Neural progenitor cell (in vitro differentiated cells): ENCODE data around the gene ABCC10. TPM values are rescaled to one million over a fixed set of nuclear protein-coding genes. Genes with fewer than 3 reads are reported as not detected.
"Not testable (repeated sequence)": the region's sequence is repeated elsewhere in the genome, so short reads cannot be mapped to it uniquely, and the experiment has no call there.

Source experiments
- DNase-seq: peaks from one replicate; pipeline ENCODE4 v3.0.0-alpha.2; 2016; ENCODE audit warnings: low spot score
- H2AFZ ChIP-seq: fragments of 200-600 bp; sonication (generic); replicated peaks from 2 replicates; pipeline ENCODE4 v1.6.1; 2016; ENCODE audit warnings: antibody characterized with exemption
- H3F3A ChIP-seq: fragments of 200-600 bp; sonication (generic); 2 replicates; pipeline ENCODE4 v1.6.1; 2016; ENCODE audit warnings: antibody characterized with exemption, low read depth
- H3K27ac ChIP-seq: fragments of 200-600 bp; sonication (generic); 2 replicates; pipeline ENCODE4 v1.5.1; 2016; ENCODE audit warnings: mild to moderate bottlenecking
- H3K27me3 ChIP-seq: fragments of 200-600 bp; sonication (generic); 2 replicates; pipeline ENCODE4 v1.6.1; 2016; ENCODE audit warnings: mild to moderate bottlenecking, moderate library complexity
- H3K36me3 ChIP-seq: fragments of 200-600 bp; sonication (generic); 2 replicates; pipeline ENCODE4 v1.5.1; 2016
- H3K4me1 ChIP-seq: fragments of 200-600 bp; sonication (generic); 2 replicates; pipeline ENCODE4 v1.6.1; 2016; ENCODE audit warnings: mixed run types
- H3K4me2 ChIP-seq: fragments of 200-600 bp; sonication (generic); 2 replicates; pipeline ENCODE4 v1.6.1; 2016
- H3K4me3 ChIP-seq: fragments of 200-600 bp; sonication (generic); 2 replicates; pipeline ENCODE4 v1.5.1; 2016
- H3K79me2 ChIP-seq: fragments of 200-600 bp; sonication (generic); 2 replicates; pipeline ENCODE4 v1.6.1; 2016; ENCODE audit warnings: low read depth
- H3K9ac ChIP-seq: fragments of 200-600 bp; sonication (generic); 2 replicates; pipeline ENCODE4 v1.6.1; 2016
- H3K9me3 ChIP-seq: fragments of 200-600 bp; sonication (generic); 2 replicates; pipeline ENCODE4 v1.5.1; 2016; ENCODE audit warnings: low read depth
- H4K20me1 ChIP-seq: fragments of 200-600 bp; sonication (generic); 2 replicates; pipeline ENCODE4 v1.6.1; 2016; ENCODE audit warnings: low read depth
- H3K27ac Mint-ChIP-seq: 3 replicates; pipeline ENCODE4 v1.8.0; 2021; ENCODE audit warnings: mixed read lengths
- H3K27me3 Mint-ChIP-seq: 2 replicates; pipeline ENCODE4 v1.8.0; 2022; ENCODE audit warnings: low read depth, mild to moderate bottlenecking, inconsistent platforms, moderate library complexity, mixed read lengths; ENCODE audit not compliant: insufficient read depth
- H3K36me3 Mint-ChIP-seq: 3 replicates; pipeline ENCODE4 v1.8.0; 2021; ENCODE audit warnings: mixed read lengths
- H3K4me1 Mint-ChIP-seq: 3 replicates; pipeline ENCODE4 v1.8.0; 2021; ENCODE audit warnings: mixed read lengths
- H3K4me3 Mint-ChIP-seq: 3 replicates; pipeline ENCODE4 v1.8.0; 2021; ENCODE audit warnings: mild to moderate bottlenecking, moderate library complexity, mixed read lengths
- H3K9me3 Mint-ChIP-seq: 3 replicates; pipeline ENCODE4 v1.8.0; 2020; ENCODE audit warnings: mixed read lengths
- EZH2 ChIP-seq: fragments of 200-600 bp; sonication (generic); IDR thresholded peaks from 2 replicates; pipeline ENCODE4 v1.6.1; 2017; ENCODE audit warnings: antibody characterized with exemption, mild to moderate bottlenecking, moderate library complexity
- EZH2phosphoT487 ChIP-seq: fragments of 200-600 bp; sonication (generic); IDR thresholded peaks from 2 replicates; pipeline ENCODE4 v1.6.1; 2017; ENCODE audit warnings: antibody characterized with exemption
- total RNA-seq: library from RNA; depleted of rRNA; stranded (reverse); fragments of >200 nt; gene quantifications from 2 replicates; pipeline ENCODE4 v1.2.3, GENCODE V29; 2015; ENCODE audit warnings: low replicate concordance
- TF ChIP-seq, protein P1 (sequence below): fragments of 200-600 bp; sonication (generic); IDR thresholded peaks from 2 replicates; pipeline ENCODE4 v1.5.1; 2017; ENCODE audit warnings: antibody characterized with exemption, mild to moderate bottlenecking

The ABCC10 gene
- total RNA-seq, 1 donor from 2014 or later, result 10.1 TPM

DNA sequence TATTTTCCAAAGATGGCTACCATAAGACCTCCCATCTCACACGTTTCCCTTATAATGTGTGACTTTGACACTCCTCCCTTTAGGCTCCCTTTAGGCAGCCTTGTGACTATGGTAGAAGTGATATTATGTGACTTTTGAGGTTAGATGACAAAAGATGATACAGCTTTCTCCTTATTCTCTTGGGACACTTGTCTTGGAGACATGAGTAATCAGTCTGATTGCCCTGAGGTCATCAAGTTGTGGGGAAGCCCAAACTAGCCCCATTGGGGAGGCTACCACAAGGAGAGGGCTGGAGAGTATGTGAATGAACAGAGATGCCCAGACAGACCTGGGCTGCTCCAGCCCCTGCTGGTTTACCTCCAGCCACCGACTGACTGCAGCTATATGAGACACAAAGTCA lies 38.6 kb downstream of the ABCC10 start:
- H3K27me3 Mint-ChIP-seq, result peaks cover 13% of the 10 kb centered on the region
- H3K4me1 Mint-ChIP-seq, result peaks cover 4% of the 10 kb centered on the region
- Histone ChIP-seq H3K79me2 (no peaks in the 10 kb centered on the region), H3F3A (peaks cover 11% of the 10 kb centered on the region), H3K4me1 (peaks cover 13% of the 10 kb centered on the region), H3K4me3 (no peak overlapping the region), H3K4me2 (no peak overlapping the region), H3K27me3 (peaks cover 10% of the 10 kb centered on the region), H3K9ac (no peak overlapping the region), H4K20me1 (no peaks in the 10 kb centered on the region), H3K27ac (no peak overlapping the region), H2AFZ (no peak overlapping the region), H3K36me3 (no peaks in the 10 kb centered on the region), H3K9me3 (no peaks in the 10 kb centered on the region)
- no peaks in the 10 kb centered on the region for H3K36me3 Mint-ChIP-seq
- no peak for DNase-seq
- TF ChIP-seq, protein P1, sequence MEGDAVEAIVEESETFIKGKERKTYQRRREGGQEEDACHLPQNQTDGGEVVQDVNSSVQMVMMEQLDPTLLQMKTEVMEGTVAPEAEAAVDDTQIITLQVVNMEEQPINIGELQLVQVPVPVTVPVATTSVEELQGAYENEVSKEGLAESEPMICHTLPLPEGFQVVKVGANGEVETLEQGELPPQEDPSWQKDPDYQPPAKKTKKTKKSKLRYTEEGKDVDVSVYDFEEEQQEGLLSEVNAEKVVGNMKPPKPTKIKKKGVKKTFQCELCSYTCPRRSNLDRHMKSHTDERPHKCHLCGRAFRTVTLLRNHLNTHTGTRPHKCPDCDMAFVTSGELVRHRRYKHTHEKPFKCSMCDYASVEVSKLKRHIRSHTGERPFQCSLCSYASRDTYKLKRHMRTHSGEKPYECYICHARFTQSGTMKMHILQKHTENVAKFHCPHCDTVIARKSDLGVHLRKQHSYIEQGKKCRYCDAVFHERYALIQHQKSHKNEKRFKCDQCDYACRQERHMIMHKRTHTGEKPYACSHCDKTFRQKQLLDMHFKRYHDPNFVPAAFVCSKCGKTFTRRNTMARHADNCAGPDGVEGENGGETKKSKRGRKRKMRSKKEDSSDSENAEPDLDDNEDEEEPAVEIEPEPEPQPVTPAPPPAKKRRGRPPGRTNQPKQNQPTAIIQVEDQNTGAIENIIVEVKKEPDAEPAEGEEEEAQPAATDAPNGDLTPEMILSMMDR, result no peak
- no peak overlapping the region for H3K27ac Mint-ChIP-seq
- H3K9me3 Mint-ChIP-seq, result no peaks in the 10 kb centered on the region
- H3K4me3 Mint-ChIP-seq, result no peak overlapping the region

DNA sequence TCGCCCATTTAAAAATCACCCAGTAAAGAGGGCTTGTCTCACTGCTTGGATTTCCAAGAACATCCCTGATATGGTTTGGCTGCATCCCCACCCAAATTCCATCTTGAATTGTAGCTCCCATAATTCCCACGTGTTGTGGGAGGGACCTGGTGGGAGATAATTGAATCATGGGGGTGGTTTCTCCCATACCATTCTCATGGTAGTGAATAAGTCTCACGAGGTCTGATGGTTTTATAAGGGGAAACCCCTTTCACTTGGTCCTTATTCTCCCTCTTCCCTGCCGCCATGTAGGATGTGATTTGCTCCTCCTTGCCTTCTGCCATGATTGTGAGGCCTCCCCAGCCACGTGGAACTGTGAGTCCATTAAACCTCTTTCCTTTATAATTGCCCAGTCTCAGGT lies 39.9 kb downstream of the ABCC10 start:
- H3K4me3 ChIP-seq, H3K27ac Mint-ChIP-seq, H3K9me3 Mint-ChIP-seq, H3K9me3 ChIP-seq, DNase-seq, H3K36me3 ChIP-seq, H3K4me2 ChIP-seq, H4K20me1 ChIP-seq, H3K4me3 Mint-ChIP-seq, H3K79me2 ChIP-seq, H3K36me3 Mint-ChIP-seq, H3K4me1 Mint-ChIP-seq, H3K27me3 ChIP-seq, H3K9ac ChIP-seq, H2AFZ ChIP-seq, H3K27me3 Mint-ChIP-seq, H3K27ac ChIP-seq: not testable (repeated sequence)
- Histone ChIP-seq H3F3A (peaks cover 11% of the 10 kb centered on the region), H3K4me1 (peaks cover 13% of the 10 kb centered on the region)

DNA sequence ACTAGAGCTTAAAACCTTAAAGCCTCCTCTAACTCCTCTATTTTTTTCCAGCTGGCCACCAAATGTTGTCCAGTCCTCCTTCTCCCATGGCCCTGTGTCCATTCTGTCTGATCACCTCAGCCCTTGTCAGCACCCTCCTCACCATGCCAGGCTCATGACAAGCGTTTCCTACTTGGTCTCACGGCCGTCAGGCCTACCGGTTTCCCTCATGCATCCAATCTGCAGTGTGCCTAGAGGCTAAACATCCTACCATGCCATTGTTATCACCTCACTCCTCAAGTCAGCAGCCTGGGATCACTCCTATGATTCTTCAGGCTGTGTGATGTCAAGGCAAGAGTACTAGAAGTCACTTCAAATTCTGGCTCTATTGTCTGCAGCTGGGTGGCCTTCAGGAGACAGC lies 40.4 kb downstream of the ABCC10 start:
- Mint-ChIP-seq H3K4me1 (peaks cover 4% of the 10 kb centered on the region), H3K27ac (peak overlapping the region; percentile 9), H3K4me3 (peak overlapping the region; percentile 30), H3K9me3 (no peaks in the 10 kb centered on the region), H3K36me3 (no peaks in the 10 kb centered on the region), H3K27me3 (peaks cover 9% of the 10 kb centered on the region)
- TF ChIP-seq EZH2phosphoT487, result no peak
- TF ChIP-seq, protein P1, result no peak
- Histone ChIP-seq H2AFZ (no peak overlapping the region), H4K20me1 (no peaks in the 10 kb centered on the region), H3K79me2 (no peaks in the 10 kb centered on the region), H3K36me3 (no peaks in the 10 kb centered on the region), H3K27me3 (peaks cover 4% of the 10 kb centered on the region), H3K9ac (no peak overlapping the region), H3K4me1 (peaks cover 13% of the 10 kb centered on the region), H3K9me3 (no peaks in the 10 kb centered on the region), H3K4me3 (no peak overlapping the region), H3K4me2 (no peak overlapping the region), H3K27ac (no peak overlapping the region), H3F3A (peaks cover 11% of the 10 kb centered on the region)
- no peak for DNase-seq

DNA sequence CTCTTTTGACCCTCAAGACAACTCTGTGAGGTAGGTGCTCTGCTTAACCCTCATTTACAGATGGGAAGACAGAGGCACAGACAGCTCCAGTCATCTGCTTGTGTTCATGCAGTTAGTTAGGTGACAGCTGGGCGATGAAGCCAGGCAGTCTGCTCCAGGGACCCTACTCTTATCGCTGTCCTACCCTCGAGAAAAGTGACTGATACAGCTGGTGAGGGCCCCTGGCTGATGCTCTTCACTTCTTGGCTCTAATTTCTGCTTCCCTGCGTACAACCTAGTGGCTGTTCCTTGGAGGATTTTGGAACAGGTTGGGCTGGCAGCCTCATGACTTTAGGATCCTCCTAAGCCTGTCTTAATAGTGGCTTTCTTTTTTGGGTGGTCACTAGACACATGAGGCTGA lies 40.9 kb downstream of the ABCC10 start:
- H3K27me3 Mint-ChIP-seq, result peaks cover 9% of the 10 kb centered on the region
- H3K9me3 Mint-ChIP-seq, result no peaks in the 10 kb centered on the region
- Histone ChIP-seq H3F3A (peaks cover 11% of the 10 kb centered on the region), H4K20me1 (no peaks in the 10 kb centered on the region), H3K79me2 (no peaks in the 10 kb centered on the region), H3K4me1 (peaks cover 13% of the 10 kb centered on the region), H3K4me3 (no peak overlapping the region), H3K27ac (no peak overlapping the region), H3K9me3 (no peaks in the 10 kb centered on the region), H3K27me3 (peaks cover 3% of the 10 kb centered on the region), H3K4me2 (no peak overlapping the region), H3K9ac (no peak overlapping the region), H3K36me3 (no peaks in the 10 kb centered on the region), H2AFZ (peak overlapping the region; percentile 94)
- H3K4me3 Mint-ChIP-seq, result no peak overlapping the region
- TF ChIP-seq EZH2phosphoT487, result no peak
- TF ChIP-seq, protein P1, result no peak
- TF ChIP-seq EZH2, result no peak
- H3K36me3 Mint-ChIP-seq, result no peaks in the 10 kb centered on the region
- DNase-seq, result no peak
- no peak overlapping the region for H3K27ac Mint-ChIP-seq
- H3K4me1 Mint-ChIP-seq, result peaks cover 4% of the 10 kb centered on the region
